Skeletal muscle satellite cell (primary cell): ENCODE measurements around the gene NUP35. TPM values are rescaled to one million over a fixed set of nuclear protein-coding genes. Genes with fewer than 3 reads are reported as not detected.
A peak's percentile ranks its signal among the peaks of the same experiment; 100 is the strongest.

Experiments
- H3K27me3 ChIP-seq: 2 replicates; pipeline ENCODE4 v1.7.0; 2013; ENCODE audit warnings: low read length; ENCODE audit not compliant: control insufficient read depth, insufficient read depth
- H3K36me3 ChIP-seq: 2 replicates; pipeline ENCODE4 v1.7.0; 2013; ENCODE audit warnings: mild to moderate bottlenecking, control low read depth, low read length; ENCODE audit not compliant: insufficient read depth
- H3K4me1 ChIP-seq: 2 replicates; pipeline ENCODE4 v1.7.0; 2013; ENCODE audit warnings: low read length; ENCODE audit not compliant: control insufficient read depth, insufficient read depth
- H3K4me2 ChIP-seq: 2 replicates; pipeline ENCODE4 v1.7.0; 2013; ENCODE audit warnings: mild to moderate bottlenecking, low read length
- H3K4me3 ChIP-seq: 2 replicates; pipeline ENCODE4 v1.7.0; 2013; ENCODE audit warnings: low read length
- H3K9ac ChIP-seq: 2 replicates; pipeline ENCODE4 v1.7.0; 2013; ENCODE audit warnings: mild to moderate bottlenecking, low read depth, low read length, moderate library complexity
- H3K9me3 ChIP-seq: replicated peaks from 2 replicates; pipeline ENCODE4 v1.7.0; 2013; ENCODE audit warnings: mild to moderate bottlenecking, control low read depth, low read length
- total RNA-seq: library from RNA; depleted of rRNA; stranded (reverse); fragments of >200 nt; gene quantifications from 2 replicates; pipeline ENCODE4 v1.2.3, GENCODE V29; 2012; rRNA removed

NUP35 gene
- 20.1 and 20.5 TPM in 2 replicates for total RNA-seq

- no peaks in the 10 kb centered on the region for H3K27me3 ChIP-seq
- H3K4me3 ChIP-seq = peak within 1 kb of the TSS; percentile 86
- H3K9ac ChIP-seq = peak within 1 kb of the TSS; percentile 84
- H3K4me2 ChIP-seq = peak within 1 kb of the TSS; percentile 80
- no peaks in the 10 kb centered on the region for H3K9me3 ChIP-seq
- H3K36me3 ChIP-seq = no peaks in the 10 kb centered on the region
- peaks cover 12% of the 10 kb centered on the region for H3K4me1 ChIP-seq
Measured at GRCh38 chr2:183124222-183124956, at the start of gene NUP35. TSS of gene NUP35 (plus strand) at chr2:183124443. CDS start at chr2:183124458, 15 bp downstream.

GRCh38 chr2:183078163-183078463 lies 46.1 kb upstream of the NUP35 start:
- Histone ChIP-seq H3K9ac (peak overlapping the region; percentile 77), H3K4me1 (peaks cover 7% of the 10 kb centered on the region), H3K27me3 (peaks cover 19% of the 10 kb centered on the region), H3K4me2 (peak overlapping the region; percentile 94), H3K9me3 (no peaks in the 10 kb centered on the region), H3K36me3 (no peaks in the 10 kb centered on the region), H3K4me3 (peak overlapping the region; percentile 78)

- Histone ChIP-seq H3K9me3 (no peaks in the 10 kb centered on the region), H3K36me3 (no peaks in the 10 kb centered on the region), H3K4me2 (peak within 1 kb of the TSS; percentile 94), H3K27me3 (peaks cover 19% of the 10 kb centered on the region), H3K4me1 (peaks cover 7% of the 10 kb centered on the region), H3K9ac (peak within 1 kb of the TSS; percentile 77), H3K4me3 (peak within 1 kb of the TSS; percentile 78)
Measured at GRCh38 chr2:183078464-183079138, 45.6 kb upstream of the NUP35 start, which contains the start of gene DUSP19. TSS of gene DUSP19 (plus strand) at chr2:183078747. CDS start at chr2:183078934, 187 bp downstream.

GRCh38 chr2:183079139-183079775 lies 45.0 kb upstream of the NUP35 start:
- Histone ChIP-seq H3K4me2 (peak overlapping the region; percentile 94), H3K27me3 (peaks cover 17% of the 10 kb centered on the region), H3K4me1 (peaks cover 7% of the 10 kb centered on the region), H3K4me3 (peak overlapping the region; percentile 78), H3K9me3 (no peaks in the 10 kb centered on the region), H3K36me3 (no peaks in the 10 kb centered on the region), H3K9ac (peak overlapping the region; percentile 77)

DNA sequence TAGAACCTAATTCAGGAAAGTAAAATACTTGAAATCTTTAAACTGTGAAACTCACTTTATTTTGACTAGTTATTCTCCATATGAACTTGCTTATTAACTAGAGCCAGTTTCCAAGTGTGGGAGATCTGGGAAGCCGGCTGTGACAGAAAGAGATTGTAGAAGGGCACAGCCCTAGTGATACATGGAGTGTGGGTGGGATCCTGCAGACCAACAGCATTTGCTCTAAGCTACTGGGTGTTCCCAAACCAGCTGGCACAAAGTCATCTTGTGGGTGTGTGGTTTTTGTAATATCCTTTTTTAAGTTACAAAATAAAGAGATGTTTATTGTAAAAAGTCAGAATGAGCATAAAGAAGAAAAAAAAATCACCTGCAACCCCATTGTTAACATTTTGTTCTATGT lies 42.3 kb upstream of the NUP35 start:
- Histone ChIP-seq H3K27me3 (no peaks in the 10 kb centered on the region), H3K9ac (no peak overlapping the region), H3K36me3 (no peaks in the 10 kb centered on the region), H3K4me2 (peak overlapping the region; percentile 46), H3K4me3 (no peak overlapping the region), H3K9me3 (no peaks in the 10 kb centered on the region), H3K4me1 (peaks cover 7% of the 10 kb centered on the region)

GRCh38 chr2:183088061-183088460 lies 36.2 kb upstream of the NUP35 start:
- H3K9ac ChIP-seq = no peak overlapping the region
- H3K4me1 ChIP-seq = no peaks in the 10 kb centered on the region
- no peaks in the 10 kb centered on the region for H3K27me3 ChIP-seq
- H3K4me3 ChIP-seq = no peak overlapping the region
- H3K4me2 ChIP-seq = no peak overlapping the region
- no peaks in the 10 kb centered on the region for H3K9me3 ChIP-seq
- H3K36me3 ChIP-seq = no peaks in the 10 kb centered on the region

DNA sequence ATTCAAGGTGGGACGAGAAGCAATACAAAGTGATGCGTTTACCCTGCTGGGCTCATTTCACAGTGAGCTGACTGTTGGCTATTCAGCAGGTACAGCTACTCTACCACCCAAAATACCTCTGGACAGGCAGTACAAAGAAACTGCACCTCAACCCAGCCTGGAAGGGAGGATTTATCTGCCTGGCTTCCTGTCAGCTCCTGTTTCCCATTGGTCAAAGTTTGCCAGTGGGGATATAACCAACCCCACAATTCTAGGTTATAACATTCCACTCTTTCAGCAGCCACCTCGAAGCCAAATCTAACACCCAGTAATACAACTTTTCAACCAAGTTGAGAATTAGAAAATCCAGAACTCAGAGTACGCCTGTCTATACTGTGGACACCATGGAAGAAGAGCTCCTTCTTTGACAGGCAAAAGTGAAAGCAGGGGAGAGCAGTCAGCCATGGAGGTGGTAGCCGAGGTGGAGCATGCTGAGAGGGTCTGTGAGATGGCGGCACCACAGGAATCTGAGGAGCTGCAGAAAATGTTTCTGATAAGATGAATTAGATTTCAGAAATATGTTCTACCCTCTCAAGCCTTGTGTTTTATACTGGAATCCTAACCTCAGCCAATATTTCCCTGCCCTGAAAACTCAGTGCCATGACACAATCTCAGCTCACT lies 34.9 kb upstream of the NUP35 start:
- H3K9me3 ChIP-seq = no peaks in the 10 kb centered on the region
- H3K4me1 ChIP-seq = peaks cover 6% of the 10 kb centered on the region
- H3K36me3 ChIP-seq = no peaks in the 10 kb centered on the region
- no peaks in the 10 kb centered on the region for H3K27me3 ChIP-seq
- no peak overlapping the region for H3K9ac ChIP-seq
- no peak overlapping the region for H3K4me3 ChIP-seq
- H3K4me2 ChIP-seq = no peak overlapping the region

DNA sequence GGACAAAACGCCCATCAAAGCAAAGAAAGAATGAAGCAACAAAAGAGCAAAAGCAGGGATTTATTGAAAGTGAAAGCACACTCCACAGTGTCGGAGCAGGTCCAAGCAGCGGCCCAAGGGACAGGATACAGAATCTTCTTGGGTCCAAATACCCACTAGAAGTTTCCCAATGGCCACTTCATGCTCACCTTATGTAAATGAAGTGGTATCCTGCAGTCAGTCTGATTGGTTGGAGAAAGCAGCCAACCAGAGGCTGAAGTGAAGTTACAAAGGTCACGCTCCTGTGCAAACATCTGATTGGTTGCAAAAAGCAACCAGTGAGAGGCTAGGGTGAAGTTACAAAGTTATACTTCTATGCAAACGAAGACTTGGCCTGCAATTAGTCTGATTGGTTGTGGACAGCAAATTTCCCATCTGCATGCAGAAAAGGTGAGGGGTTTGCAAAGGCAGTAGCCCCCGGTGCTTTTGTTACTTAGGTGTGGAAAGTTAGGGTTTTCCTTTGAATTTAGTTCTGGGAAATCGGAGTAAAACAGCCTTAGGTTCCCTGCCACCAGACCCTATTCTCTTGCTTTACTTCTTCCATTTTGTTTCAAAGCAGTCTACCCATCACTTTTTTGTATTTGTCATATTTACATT lies 32.8 kb upstream of the NUP35 start:
- Histone ChIP-seq H3K4me2 (no peak overlapping the region), H3K36me3 (no peaks in the 10 kb centered on the region), H3K4me1 (peaks cover 10% of the 10 kb centered on the region), H3K9ac (no peak overlapping the region), H3K27me3 (no peaks in the 10 kb centered on the region), H3K4me3 (no peak overlapping the region), H3K9me3 (no peaks in the 10 kb centered on the region)

GRCh38 chr2:183091954-183092345 lies 32.3 kb upstream of the NUP35 start:
- no peak overlapping the region for H3K4me3 ChIP-seq
- H3K4me2 ChIP-seq = no peak overlapping the region
- no peaks in the 10 kb centered on the region for H3K27me3 ChIP-seq
- H3K36me3 ChIP-seq = no peaks in the 10 kb centered on the region
- H3K9me3 ChIP-seq = no peaks in the 10 kb centered on the region
- H3K9ac ChIP-seq = no peak overlapping the region
- H3K4me1 ChIP-seq = peaks cover 10% of the 10 kb centered on the region

DNA sequence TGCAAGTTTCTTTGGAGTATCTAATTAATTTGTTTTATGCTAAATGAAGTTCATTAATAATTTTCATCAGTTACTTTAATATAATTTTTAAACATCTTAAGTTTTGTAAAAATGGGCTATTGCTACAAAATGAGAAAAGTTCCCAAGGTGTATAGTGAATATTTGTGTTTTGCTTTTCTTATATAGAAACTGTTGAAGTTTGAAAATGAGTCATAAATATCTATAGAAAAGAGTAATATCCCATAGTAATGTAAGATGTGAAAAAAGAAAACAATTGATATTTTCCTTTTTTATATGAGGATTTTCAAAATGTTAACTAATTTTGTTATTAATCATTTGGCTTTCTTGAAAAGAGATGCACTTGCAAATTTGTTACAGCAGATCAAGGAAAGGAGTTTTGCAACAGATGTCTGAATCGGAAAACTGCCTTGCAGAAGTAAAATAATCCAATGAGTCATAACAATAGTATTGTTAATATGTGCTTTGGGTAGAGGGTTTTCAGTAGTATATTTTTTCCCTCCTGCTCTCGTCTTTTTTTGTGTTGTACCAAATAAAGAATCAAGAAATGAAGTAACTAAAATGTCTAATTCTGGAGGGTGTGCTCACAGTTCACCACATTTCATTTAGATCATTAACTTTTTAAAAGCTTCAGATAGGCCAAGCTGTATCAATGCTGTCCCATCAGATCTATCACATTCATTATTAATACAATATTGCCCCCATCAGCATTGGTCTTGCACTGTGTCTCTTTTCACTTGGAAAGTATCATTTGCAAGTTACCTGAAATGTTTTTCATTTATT lies 30.2 kb upstream of the NUP35 start:
- Histone ChIP-seq H3K36me3 (no peaks in the 10 kb centered on the region), H3K4me2 (peak overlapping the region; percentile 62), H3K9me3 (no peaks in the 10 kb centered on the region), H3K9ac (no peak overlapping the region), H3K4me1 (peaks cover 10% of the 10 kb centered on the region), H3K4me3 (no peak overlapping the region), H3K27me3 (no peaks in the 10 kb centered on the region)
